HG03460 (cell line): ENCODE data around the gene ZMYM1.
"Not testable (repeated sequence)": the region's sequence is repeated elsewhere in the genome, so short reads cannot be mapped to it uniquely, and the experiment has no call there.

Experiments
- ATAC-seq: cut with Tn5 transposase; IDR thresholded peaks from one replicate; pipeline ENCODE4 v1.9.1; 2021; ENCODE audit not compliant: unreplicated experiment

Gene ZMYM1

DNA sequence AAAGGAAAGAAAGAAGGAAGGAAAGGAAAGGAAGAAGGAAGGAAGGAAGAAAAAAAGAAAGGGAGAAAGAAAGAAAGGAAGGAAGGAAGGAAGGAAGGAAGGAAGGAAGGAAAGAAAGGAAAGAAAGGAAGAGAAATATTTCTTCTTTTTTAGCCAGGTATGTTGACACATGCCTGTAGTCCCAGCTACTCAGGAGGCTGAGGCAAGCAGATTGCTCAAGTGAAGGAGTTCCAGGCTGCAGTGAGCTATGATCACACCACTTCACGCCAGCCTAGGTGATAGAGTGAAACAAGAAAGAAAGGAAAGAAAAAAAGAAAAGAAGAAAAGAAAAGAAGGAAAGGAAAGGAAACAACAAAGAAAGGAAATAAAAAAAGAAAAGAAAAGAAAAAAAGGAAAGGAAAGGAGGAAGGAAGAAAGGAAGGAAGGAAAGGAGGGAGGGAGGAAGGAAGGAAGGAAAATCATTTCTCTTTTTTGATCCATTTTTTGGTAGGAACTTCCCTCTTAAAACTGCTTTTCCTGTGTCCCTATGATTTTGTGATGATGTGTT is 5.8 kb upstream of the ZMYM1 start:
- ATAC-seq: no peak

DNA sequence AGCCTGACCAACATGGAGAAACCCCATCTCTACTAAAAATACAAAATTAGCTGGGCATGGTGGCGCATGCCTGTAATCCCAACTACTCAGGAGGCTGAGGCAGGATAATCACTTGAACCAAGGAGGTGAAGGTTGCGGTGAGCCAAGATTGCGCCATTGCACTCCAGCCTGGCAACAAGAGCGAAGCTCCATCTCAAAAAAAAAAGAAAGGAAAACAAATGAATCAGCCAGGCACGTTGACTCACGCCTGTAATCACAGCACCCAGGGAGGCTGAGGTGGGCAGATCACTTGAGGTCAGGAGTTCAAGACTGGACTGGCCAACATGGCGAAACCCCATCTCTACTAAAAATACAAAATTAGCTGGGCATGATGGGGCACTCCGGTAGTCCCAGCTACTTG is 2.8 kb upstream of the ZMYM1 start:
- ATAC-seq: not testable (repeated sequence)

DNA sequence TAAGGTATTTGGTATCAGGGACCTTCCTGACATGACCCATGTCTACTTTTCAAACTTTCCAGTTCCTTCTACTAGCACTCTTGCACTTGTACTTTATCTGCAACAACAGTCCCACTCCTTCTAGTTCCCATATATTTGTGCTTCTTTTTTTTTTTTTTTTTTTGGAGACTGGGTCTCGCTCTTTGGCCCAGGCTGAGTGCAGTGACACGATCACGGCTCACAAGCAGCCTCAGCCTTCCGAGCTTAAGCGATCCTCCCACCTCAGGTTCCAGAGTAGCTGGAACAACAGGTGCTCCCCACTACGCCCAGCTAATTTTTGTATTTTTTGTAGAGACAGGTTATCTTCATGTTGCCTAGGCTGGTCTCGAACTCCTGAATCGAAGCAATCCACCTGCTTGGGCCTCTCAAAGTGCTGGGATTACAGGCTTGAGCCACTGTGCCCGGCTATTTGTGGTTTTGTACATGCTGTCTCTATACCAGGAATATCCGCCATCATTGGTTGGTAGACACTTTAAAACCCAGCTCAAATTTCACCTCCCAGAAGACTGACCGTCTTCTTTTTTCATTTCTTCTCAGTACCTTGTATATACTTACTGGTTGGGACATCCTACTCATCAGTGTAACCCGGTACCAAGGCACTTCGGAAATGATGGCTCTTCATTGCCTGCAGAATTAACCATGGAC is 1.1 kb downstream of the ZMYM1 start:
- no peak for ATAC-seq

DNA sequence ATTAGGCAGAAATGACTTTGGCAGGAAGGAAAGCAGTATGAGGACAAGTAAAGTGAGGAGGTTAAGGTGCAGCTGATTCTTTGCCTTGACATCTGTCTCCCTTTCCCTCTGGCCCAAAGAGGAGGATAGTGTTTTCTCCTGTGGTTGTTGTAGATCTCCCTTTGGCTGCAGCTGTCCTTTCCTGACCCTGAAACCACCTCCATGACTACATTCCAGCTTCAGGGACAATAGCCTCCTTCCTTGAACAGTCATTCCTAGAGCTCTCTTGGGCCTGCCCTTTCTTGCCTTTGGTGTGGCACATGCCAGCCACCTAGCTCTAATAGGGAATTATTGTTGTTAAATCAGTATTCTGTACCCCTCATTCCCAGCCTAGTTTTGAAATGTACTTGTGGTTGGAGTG is 6.2 kb downstream of the ZMYM1 start:
- ATAC-seq: no peak

DNA sequence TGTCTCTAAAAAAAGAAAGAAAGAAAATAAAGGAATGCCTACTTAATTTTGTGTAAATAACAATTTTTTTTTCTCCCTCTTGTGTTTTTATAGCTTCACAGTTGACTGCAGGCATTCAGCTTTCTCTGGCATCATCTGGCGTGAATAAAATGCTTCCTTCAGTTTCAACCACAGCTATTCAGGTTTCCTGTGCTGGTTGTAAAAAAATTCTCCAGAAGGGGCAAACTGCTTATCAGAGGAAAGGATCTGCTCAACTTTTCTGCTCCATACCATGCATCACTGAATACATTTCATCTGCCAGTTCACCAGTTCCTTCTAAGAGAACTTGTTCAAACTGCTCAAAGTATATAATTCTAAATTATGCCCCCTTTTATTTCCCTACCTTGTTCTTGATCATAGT is 18.0 kb downstream of the ZMYM1 start:
- no peak for ATAC-seq

DNA sequence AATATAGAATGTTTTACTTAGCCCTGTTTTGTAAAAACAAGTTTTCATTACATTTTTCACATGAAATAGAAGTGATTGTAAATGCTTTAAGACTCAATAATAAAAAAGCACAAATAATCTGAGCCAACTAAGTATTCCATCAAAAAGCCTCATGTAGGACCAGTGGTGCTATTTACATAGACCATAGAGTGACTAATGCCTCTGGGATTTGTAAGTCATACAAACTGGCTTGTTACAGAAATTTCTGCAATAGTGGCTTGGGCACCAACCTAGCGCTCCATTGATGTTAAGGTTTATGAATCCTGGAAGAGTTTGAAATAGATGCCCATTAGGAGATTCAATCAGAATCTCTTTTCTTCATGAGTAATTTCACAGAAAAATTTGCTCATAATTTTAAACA is 31.9 kb downstream of the ZMYM1 start:
- ATAC-seq: no peak

DNA sequence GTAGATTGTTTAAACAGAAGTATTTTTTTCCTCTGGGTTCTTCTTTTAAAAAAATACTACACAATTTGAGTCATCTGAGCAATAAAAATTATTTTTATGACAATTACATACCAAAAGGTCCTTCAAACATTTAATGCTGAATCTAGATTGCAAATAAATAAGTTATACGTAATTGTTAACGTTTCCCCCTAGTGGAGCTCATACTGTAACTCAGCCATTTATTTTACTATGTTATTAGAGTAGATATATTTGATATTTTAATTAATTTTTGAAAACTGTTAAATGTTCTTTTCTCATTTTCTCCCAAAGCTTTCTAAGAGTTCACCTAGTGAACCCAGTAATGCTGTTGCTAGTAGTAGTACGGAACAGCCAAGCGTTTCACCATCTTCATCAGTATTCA is 33.5 kb downstream of the ZMYM1 start:
- no peak for ATAC-seq

DNA sequence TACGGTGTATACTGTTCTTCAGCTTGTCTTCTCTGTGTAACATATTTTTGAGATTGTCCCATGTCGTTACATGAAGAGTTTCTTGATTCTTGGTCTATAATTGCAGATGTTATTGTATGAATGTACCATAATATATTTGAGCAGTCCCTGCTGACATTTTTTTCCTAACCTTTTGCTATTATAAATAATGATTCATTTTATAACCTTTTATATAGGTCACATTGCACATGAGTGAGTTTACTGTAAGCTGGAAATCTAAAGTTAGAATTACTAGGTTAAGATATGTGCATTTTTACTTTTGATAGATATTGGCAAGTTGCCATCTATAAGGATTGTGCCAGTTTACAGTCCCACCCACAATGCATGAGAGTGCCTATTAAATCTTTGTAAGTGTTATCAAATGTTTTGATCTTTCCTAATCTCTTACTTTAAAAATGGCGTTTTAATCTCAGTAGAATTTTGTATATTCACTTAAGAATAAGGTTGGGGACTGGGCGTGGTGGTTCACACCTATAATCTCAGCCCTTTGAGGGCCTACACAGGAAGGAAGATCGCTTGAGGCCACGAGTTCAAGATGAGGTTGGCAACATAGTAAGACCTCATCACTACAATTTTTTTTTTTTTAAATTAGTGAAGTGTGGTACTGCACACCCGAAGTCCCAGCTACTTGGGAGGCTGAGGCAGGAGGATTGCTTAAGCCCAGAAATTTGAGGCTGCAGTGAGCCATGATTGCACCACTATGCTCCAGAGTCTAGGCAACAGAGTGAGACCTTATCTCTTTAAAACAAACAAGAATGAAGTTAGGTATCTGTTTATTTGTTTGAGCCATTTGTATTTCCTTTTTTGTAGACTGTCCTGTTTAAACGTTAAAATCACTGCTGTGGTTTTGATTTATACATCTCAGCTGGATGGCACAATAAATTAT is 36.5 kb downstream of the ZMYM1 start:
- no peak for ATAC-seq

DNA sequence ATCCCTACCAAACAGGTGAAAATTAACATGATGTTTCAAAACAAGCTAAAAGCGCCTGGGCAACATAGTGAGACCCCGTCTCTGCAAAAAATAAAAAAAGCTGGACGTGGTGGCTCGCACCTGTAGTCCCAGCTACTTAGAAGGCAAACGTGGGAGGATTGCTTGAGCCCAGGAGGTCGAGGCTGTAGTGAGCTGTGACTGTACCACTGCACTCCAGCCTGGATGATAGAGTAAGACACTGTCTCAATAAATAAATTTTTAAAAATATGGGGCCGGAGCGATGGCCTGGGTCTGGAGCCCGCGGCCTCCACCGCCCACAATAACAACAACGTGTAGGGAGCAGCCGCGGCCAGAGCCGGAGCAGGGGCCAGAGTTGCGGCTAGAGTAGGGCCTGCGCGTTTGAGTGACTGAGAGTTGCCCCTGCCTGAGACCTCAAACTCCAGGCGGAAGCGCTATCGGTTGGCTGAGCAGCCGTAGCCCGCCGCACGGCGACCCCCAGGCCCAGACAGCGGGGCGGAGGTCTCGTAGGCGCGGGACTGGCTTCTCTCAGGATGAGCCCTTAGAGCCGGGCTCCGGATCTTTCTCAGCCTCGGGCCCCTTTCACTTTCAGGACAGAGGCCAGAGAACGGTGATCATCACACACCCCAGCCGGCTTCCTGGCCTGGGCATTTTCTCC is 41.4 kb downstream of the ZMYM1 start:
- ATAC-seq: no peak

DNA sequence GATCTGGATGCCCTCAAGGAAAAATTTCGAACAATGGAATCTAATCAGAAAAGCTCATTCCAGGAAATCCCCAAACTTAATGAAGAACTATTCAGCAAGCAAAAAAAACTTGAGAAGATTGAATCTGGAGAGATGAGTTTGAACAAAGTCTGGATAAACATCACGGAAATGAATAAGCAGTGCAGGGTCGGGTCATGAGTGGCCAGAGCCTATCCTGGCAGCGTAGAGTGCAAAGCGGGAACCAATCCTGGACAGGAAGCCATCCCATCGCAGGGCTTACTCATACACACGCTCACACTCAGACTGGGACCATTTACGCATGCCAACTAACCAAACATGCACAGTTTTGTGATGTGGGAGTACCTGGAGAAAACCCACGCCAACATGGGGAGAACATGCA is 43.1 kb downstream of the ZMYM1 start:
- ATAC-seq: no peak

DNA sequence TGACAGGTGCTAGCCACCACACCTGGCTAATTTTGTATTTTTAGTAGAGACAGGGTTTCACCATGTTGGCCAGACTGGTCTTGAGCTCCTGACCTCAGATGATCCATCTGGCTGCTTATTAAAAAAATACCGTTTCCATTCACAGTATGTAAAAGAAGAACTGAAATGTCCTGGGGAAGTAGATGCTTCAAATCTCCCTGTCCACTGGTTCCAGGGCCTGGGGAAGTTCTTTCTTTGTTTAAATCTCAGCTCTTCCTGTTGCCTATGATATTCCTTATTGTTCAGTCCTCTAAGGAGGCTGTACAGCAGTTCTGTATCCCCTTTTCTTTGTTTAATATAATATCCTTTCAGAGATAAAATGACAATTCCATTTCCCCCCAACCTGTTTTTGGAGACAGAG is 47.4 kb downstream of the ZMYM1 start:
- ATAC-seq: no peak

DNA sequence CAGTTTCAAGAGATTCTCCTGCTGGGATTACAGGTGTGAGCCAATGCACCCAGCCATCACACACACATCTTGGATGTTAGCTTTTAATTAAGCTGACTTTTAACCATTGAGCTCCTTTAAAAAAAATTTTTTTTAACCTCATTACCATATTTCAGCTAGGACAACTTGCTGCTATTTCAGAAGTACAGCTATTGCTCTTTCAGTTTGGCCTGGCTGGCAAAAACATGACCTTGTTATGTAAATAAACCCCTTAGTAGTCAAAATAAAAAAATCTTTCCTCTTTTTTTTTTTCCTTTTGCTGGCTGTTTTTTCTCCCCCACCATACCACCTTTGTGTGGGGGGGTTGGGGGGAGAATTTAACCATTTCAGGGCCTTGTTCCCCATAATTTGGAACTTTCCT is 49.9 kb downstream of the ZMYM1 start:
- ATAC-seq: no peak

DNA sequence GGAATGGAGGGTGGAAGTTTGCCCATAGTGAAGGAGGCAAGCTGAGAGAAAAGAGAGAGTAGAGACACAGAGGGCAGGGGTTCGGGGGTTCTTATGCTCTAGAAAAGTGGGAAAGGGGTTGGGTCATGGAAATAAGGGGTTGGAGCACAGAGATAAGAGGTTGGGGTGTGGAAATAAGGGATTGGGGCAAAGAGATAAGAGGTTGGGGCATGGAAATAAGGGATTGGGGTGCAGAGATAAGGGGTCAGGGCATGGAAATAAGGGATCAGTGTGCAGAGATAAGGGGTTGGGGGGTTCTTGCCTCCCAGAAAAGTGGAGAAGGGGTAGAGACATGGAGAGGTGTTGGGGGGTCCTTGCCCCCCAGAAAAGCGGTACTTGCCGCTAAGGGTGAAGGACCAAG is 57.6 kb downstream of the ZMYM1 start:
- ATAC-seq: no peak

DNA sequence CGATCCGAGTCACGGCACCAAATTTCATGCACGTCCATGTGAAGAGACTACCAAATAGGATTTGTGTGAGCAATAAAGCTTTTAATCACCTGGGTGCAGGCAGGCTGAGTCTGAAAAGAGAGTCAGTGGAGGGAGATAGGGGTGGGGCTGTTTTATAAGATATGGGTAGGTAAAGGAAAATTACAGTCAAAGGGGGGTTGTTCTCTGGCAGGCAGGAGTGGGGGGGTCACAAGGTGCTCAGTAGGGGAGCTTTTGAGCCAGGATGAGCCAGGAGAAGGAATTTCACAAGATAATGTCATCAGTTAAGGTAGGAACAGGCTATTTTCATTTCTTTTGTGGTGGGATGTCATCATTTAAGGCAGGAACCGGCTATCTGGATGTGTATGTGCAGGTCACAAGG is 58.4 kb downstream of the ZMYM1 start:
- not testable (repeated sequence) for ATAC-seq

DNA sequence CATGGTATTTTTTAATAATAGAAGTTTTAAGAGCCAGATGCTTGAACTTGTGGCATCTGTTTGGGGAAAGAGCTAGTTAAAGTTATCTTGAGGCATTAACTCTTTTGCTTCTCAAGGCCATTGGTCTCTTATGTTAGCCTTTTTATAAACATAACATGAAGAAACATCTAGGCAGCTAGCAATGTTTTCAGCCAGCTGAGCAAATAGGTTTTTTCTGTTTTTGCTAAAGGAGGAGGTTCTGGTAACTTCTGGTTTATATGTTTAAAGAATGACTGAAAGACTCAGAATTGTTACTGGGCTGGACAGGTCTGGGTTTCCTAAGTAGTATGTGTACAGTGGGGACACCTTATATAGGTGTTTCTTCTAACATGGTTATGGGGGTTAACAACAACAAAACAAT is 63.1 kb downstream of the ZMYM1 start:
- ATAC-seq: not testable (repeated sequence)

DNA sequence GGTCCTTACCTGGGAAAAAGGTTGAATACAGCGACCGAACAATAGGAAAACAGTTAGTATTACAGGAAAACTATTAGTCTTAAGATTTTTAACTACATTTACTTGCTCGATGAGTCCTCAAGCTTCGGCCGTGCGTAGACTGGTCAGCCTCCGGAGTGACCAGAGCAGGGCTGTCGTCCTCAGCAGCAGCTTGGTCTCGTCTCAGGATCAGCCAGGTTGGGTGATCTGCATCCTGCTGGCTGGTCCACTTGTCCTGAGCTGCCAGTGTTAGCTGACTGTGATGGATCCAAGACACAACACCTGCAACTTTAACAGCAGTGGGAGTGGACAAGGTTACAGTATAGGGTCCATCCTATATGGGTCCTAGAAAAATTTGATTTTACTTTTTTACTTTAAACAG is 63.5 kb downstream of the ZMYM1 start:
- ATAC-seq: not testable (repeated sequence)

DNA sequence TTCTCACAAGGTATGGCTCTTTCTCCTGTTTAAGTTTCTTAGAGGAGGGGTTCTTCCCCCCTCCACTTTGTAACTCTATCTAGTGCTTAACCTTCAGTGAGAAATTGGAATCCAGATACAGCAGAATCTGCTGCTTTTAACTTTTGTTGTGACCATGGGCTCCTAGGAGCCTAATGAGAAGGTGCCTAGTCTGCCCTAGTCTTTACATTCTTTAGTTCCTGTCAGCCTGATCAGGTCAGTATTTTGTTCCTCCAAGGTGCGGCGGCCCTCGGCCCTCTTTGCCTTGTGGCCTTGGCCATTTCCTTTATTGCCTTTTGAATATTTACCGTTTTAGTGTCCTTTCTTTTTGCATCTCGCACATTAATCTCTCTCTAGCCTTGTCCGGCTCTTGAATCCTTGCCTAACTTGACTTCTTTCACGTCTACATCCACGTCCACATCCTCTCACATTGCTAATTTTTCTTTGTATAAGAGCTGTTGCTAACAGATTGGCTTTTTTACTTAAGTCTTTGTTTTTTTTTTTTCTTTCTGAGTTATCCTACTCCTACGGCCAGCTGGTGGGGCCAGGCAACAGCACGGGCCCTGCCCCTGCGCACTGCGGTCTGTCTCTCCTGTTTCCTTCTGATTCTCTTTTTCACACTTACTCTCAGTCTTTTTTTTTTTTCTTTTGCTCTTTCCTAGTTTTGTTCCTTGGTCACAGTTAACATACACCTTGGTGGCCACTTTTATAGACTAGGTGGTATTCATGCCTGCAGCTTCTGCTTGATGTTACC is 64.7 kb downstream of the ZMYM1 start:
- ATAC-seq: no peak

DNA sequence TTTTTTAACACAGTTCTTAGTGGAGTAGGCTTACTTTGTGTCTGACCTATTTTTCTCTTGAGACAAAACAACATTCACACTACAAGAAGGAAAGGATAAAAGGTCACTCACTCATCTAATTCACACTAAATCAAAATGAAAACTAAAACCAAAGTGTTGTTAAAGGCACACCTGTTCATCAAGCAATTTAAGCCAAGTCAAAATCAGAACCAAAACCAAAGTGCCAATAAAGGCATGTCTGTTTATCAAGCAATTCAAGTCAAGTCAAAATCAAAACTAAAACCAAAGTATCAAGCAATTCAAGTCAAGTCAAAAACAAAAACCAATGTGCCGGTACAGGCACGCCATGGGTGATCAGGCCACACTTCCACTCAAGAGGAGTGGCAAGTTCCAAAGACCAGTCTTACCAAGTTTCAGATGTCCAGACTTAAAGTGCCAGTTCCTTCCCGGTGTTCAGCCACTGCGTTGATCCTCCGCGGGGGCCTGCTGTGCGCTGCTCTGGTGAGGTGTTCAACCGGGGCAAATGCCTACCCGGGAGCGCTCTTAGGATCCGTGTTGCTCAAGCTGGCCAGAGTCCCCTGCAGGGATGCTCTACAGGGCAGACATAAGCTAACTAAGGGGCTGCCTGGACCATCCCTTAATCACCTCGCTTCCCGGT is 66.8 kb downstream of the ZMYM1 start:
- ATAC-seq: not testable (repeated sequence)

DNA sequence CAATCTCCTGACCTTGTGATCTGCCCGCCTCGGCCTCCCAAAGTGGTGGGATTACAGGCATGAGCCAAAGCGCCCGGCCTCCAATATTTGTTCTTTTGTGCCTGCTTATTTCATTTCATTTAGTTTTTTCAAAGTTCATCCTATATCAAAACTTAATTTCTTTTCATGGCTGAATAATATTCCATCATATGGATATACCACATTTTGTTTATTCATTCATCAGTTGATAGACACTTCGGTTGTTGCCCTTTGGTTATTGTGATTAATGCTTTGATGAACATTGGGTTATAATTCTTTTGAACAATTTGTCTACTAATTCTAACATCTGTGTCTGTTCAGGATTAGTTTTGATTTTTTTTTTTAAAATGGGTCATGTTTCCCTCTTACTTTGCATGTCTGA is 72.0 kb downstream of the ZMYM1 start:
- no peak for ATAC-seq

DNA sequence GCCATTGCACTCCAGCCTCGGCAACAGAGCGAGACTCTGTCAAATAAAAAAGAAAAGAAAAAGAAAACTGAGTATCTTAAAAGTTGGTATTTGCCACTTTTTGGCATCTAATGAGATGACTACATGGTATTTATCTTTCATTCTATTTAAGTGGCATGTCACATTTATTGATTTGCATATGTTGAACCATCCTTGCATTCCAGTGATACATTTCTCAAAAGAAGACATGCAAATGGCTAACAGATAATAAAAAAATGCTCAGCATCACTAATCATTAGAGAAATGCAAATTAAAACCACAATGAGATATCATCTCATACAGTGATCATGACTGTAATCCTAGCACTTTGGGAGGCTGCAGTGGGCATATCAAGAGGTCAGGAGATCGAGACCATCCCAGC is 85.7 kb downstream of the ZMYM1 start:
- ATAC-seq: no peak
